Activated naive CD8-positive, alpha-beta T cell treated with anti-CD3 and anti-CD28 coated beads for 36 hours (primary cell): Measurements from ENCODE around the gene SLC9A9. TPM values are rescaled to one million over a fixed set of nuclear protein-coding genes. Genes with fewer than 3 reads are reported as not detected.

ENCODE experiments used
- DNase-seq: peaks from one replicate; pipeline ENCODE4 v3.0.0; 2021
- H3K27ac Mint-ChIP-seq: one replicate; pipeline ENCODE4 v1.8.0; 2022; ENCODE audit warnings: mild to moderate bottlenecking, moderate library complexity, mixed read lengths
- H3K27me3 Mint-ChIP-seq: one replicate; pipeline ENCODE4 v1.8.0; 2022; ENCODE audit warnings: mild to moderate bottlenecking, mixed read lengths
- H3K36me3 Mint-ChIP-seq: one replicate; pipeline ENCODE4 v1.8.0; 2021; ENCODE audit warnings: mild to moderate bottlenecking, mixed read lengths
- H3K4me1 Mint-ChIP-seq: one replicate; pipeline ENCODE4 v1.8.0; 2021; ENCODE audit warnings: mixed read lengths
- H3K4me3 Mint-ChIP-seq: one replicate; pipeline ENCODE4 v1.8.0; 2022; ENCODE audit warnings: mild to moderate bottlenecking, moderate library complexity, mixed read lengths
- H3K9me3 Mint-ChIP-seq: one replicate; pipeline ENCODE4 v1.8.0; 2022; ENCODE audit warnings: mixed read lengths
- total RNA-seq, 2 experiments: library from RNA; stranded (reverse); gene quantifications; one replicate each; pipeline ENCODE4 v1.2.3, GENCODE V29; 2021

SLC9A9 gene
- total RNA-seq, 2 experiments from 2014 or later: 2.1 to 2.3 TPM

- Mint-ChIP-seq H3K4me1 (peaks cover 11% of the 10 kb centered on the region), H3K27ac (no peak overlapping the region), H3K36me3 (no peaks in the 10 kb centered on the region), H3K9me3 (no peaks in the 10 kb centered on the region), H3K27me3 (no peaks in the 10 kb centered on the region), H3K4me3 (no peak overlapping the region)
- DNase-seq: no peak
These were observed 493.9 kb downstream of the SLC9A9 start for GRCh38 chr3:143354342-143354741.

DNA sequence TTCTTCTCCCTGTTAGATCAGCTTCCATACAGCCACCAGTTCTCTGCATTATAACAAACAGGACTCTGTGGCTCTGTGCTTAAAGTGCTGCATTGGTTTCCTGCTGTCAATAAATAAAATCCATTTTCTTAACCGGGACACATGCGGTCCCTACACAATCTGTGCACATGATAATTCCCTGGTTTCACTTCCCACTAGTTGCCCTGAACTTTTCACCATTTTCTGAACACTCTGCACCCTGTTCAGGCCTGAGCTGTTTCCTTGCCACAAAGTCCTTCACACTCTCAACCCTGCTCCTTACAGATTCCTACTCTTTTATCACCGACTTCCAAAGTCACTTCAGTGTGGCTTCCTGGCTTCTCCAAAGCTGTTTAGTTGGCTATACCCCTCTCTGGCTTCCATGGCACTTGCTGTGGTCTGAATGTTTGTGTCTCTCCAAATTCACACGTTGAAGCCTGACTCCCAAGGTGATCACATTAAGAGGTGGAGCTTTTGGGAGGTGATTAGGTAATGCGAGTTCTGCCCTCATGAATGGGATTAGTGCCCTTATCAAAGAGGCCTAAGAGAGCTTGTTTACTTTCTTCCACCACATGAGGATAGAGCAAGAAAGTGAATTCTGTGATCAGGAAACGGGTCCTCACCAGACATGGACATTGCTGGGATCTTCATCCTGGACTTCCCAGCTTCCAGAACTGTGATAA is 495.3 kb downstream of the SLC9A9 start:
- Mint-ChIP-seq H3K4me1 (peaks cover 18% of the 10 kb centered on the region), H3K27ac (no peak overlapping the region), H3K9me3 (no peaks in the 10 kb centered on the region), H3K36me3 (no peaks in the 10 kb centered on the region), H3K4me3 (no peak overlapping the region), H3K27me3 (no peaks in the 10 kb centered on the region)
- no peak for DNase-seq

DNA sequence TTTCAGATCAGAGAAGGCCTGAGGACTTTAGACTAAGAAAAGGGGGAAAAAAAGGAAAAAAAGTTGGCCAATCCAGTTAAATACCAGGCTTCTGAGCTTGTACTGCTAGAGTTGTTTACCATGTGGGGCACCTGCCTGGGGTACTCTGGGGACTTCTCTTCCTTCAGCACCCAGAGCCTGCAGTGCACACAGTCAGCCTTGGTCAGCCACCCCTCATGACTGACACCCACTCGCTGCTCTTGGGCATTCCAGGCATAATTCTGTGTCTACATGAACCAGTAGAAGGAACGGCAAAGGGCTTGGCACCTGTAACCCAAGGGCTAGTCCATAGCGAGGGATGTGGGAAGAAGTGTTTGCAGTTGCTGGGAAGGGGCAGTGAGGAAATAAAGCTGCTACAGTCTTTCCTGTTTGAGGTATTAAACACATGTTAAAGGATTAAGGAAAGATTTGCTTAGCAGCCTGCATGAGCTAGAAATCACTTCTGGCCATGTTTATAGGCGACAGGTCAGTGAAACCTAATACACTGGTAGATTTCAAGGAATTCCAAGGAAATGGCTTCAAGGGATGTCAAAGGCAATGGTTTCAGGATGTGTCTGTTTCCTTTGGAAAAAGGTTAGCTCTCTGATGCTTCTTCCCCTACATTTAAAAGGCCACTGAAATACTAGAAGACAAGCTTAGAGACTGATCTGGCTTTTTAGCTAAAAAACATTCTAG is 496.2 kb downstream of the SLC9A9 start:
- Mint-ChIP-seq H3K27ac (no peak overlapping the region), H3K4me1 (peaks cover 20% of the 10 kb centered on the region), H3K4me3 (no peak overlapping the region), H3K9me3 (no peaks in the 10 kb centered on the region), H3K36me3 (no peaks in the 10 kb centered on the region), H3K27me3 (no peaks in the 10 kb centered on the region)
- DNase-seq: no peak

- no peak for DNase-seq
- Mint-ChIP-seq H3K9me3 (no peaks in the 10 kb centered on the region), H3K4me3 (no peak overlapping the region), H3K36me3 (no peaks in the 10 kb centered on the region), H3K4me1 (peaks cover 20% of the 10 kb centered on the region), H3K27ac (no peak overlapping the region), H3K27me3 (no peaks in the 10 kb centered on the region)
These were observed 496.9 kb downstream of the SLC9A9 start for GRCh38 chr3:143351354-143351753.

GRCh38 chr3:143349455-143349854 is 498.8 kb downstream of the SLC9A9 start:
- Mint-ChIP-seq H3K4me1 (peaks cover 24% of the 10 kb centered on the region), H3K9me3 (no peaks in the 10 kb centered on the region), H3K36me3 (peaks cover 4% of the 10 kb centered on the region), H3K27me3 (no peaks in the 10 kb centered on the region), H3K27ac (no peak overlapping the region), H3K4me3 (no peak overlapping the region)
- DNase-seq: no peak

- no peaks in the 10 kb centered on the region for H3K27me3 Mint-ChIP-seq
These were observed 499.6 kb downstream of the SLC9A9 start for GRCh38 chr3:143348486-143349327.

DNA sequence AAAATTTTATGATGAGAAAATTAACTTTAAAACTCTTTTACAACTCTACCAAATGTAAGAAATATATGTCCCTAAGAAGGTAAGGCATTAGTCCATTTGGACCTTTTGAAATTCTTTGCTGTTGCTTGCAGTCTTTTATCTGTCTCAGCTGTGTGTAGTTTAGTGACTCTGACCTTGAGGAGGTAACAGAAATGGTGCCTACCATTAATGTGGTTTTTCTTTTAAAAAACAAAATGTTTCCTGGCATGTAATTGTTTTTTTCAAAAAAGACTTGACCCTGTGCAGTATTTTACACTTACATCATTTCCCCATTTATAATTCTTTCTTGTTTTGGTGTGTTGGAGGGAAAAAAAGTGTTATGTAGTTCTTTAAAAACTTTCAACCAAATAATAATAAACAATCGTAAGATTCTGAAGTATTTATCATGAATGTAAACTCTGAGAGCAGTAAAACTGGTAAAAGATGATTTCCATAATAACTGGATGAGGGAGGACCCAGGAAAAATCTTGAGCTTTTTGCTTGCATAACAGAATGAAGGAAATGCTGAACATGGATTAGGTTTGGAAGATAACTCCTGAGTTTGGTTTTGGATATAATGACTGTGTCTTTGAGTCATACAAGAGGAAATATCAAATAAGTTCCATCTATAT is 503.6 kb downstream of the SLC9A9 start:
- peaks cover 4% of the 10 kb centered on the region for H3K36me3 Mint-ChIP-seq
- no peaks in the 10 kb centered on the region for H3K9me3 Mint-ChIP-seq
- H3K4me3 Mint-ChIP-seq: no peak overlapping the region
- H3K27me3 Mint-ChIP-seq: no peaks in the 10 kb centered on the region
- no peak for DNase-seq
- peaks cover 21% of the 10 kb centered on the region for H3K4me1 Mint-ChIP-seq
- no peak overlapping the region for H3K27ac Mint-ChIP-seq

More at GRCh38 chr3:143348486-143349327, 499.6 kb downstream of the SLC9A9 start:
- Mint-ChIP-seq H3K9me3 (no peaks in the 10 kb centered on the region), H3K27ac (no peak overlapping the region), H3K36me3 (peaks cover 4% of the 10 kb centered on the region), H3K4me1 (peaks cover 24% of the 10 kb centered on the region), H3K4me3 (no peak overlapping the region)
- no peak for DNase-seq

DNA sequence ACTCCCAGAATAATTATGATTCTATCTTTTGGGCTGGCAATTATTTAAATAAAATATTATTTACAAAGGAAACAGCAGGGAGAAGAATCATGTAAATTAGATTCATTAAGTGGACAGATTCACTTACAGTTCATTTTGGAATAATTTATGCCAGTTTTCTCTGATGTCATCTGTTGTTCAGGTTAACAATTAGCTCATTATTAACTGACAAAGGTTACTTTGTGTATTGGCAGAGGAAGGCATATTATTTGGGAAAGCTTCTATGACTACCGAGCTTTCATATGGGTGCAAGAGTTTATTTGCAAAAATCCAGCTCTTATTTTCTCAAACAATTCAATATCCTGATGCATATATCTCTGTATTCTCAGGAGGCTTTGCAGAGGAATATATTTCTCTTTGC is 504.3 kb downstream of the SLC9A9 start:
- Mint-ChIP-seq H3K9me3 (no peaks in the 10 kb centered on the region), H3K36me3 (peaks cover 4% of the 10 kb centered on the region), H3K27me3 (no peaks in the 10 kb centered on the region), H3K27ac (no peak overlapping the region), H3K4me1 (peaks cover 15% of the 10 kb centered on the region), H3K4me3 (no peak overlapping the region)
- DNase-seq: no peak

DNA sequence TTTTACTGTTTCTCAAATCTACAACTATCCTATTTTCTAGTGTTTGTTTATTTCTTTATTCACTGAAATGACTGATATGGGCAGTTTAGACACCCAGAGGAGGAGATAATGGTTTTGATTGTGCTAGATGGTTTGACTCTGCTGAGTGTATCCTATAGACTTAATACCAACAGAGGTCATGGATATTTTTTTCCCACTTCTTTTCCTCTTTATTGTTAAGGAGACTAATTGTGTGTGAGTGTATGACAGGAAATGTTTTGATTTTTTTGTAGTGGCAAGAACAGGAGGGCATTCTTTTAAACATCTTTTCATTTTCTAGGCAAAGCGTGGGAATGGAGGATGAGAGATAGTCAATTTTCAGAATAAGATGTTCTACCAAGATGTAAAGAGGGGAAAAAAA is 505.2 kb downstream of the SLC9A9 start:
- Mint-ChIP-seq H3K27me3 (no peaks in the 10 kb centered on the region), H3K4me1 (peaks cover 11% of the 10 kb centered on the region), H3K4me3 (no peak overlapping the region), H3K9me3 (no peaks in the 10 kb centered on the region), H3K27ac (no peak overlapping the region), H3K36me3 (peaks cover 4% of the 10 kb centered on the region)
- DNase-seq: no peak

DNA sequence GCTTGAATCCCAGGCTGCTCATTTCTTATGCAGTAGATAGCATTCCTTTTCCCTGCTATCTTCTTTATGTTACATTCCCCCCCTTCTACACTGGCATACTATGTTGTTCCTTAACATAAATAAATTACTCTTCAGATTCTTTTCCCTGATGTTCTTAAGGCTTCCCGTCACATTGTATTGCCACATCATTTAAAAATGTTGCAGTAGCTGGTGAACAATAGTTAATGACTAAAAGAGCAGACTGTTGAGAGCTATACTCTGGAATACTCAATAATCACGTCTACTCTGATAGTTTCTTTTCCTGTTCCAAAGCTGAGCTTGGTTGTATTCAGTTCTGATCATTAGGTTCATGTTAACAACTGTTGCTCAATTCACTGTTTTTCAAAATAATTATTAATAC is 508.8 kb downstream of the SLC9A9 start:
- no peak overlapping the region for H3K27ac Mint-ChIP-seq
- H3K4me3 Mint-ChIP-seq: no peak overlapping the region
- DNase-seq: no peak
- no peaks in the 10 kb centered on the region for H3K36me3 Mint-ChIP-seq
- no peaks in the 10 kb centered on the region for H3K27me3 Mint-ChIP-seq
- peaks cover 5% of the 10 kb centered on the region for H3K4me1 Mint-ChIP-seq
- no peaks in the 10 kb centered on the region for H3K9me3 Mint-ChIP-seq

DNA sequence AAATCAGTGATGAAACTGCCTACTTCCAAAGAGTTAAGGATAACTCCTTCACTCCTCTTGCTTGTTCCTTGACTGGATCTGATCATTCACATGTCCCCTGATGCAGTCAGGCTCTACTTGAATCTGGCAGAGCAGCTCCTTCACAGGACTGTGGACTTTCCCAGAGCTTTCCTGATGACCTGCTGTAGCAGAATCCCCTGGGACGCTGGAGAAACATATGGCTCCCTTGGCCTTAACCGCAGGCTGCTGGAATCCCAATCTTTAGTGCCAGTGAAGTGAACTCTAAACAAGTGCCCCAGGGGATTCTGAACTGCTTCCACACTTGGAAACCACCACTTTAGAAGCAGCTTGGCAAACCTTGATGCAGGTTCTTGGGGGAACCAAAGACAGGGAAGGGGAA is 510.9 kb downstream of the SLC9A9 start:
- no peaks in the 10 kb centered on the region for H3K9me3 Mint-ChIP-seq
- no peaks in the 10 kb centered on the region for H3K27me3 Mint-ChIP-seq
- no peak overlapping the region for H3K27ac Mint-ChIP-seq
- no peak for DNase-seq
- no peaks in the 10 kb centered on the region for H3K4me1 Mint-ChIP-seq
- no peaks in the 10 kb centered on the region for H3K36me3 Mint-ChIP-seq
- no peak overlapping the region for H3K4me3 Mint-ChIP-seq

DNA sequence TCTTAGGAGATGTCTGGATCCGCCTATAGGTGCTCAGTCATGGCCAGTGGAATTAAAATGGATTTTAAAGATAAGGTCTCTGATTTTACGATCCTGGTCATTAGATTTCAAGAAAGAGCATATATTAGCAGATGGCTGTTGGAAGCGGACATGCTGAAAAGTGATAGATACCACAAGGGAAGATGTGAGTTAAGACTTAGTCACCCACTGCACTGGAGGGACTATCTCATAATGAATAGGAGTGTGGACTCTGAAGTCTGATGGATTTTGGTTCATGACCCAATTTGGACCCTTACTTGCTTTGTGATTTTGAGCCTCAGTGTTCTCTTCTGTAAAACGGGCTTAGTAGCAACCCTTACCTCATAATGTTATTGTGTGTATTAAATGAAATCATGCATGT is 514.0 kb downstream of the SLC9A9 start:
- H3K27me3 Mint-ChIP-seq: no peaks in the 10 kb centered on the region
- H3K27ac Mint-ChIP-seq: no peak overlapping the region
- H3K4me1 Mint-ChIP-seq: no peaks in the 10 kb centered on the region
- H3K4me3 Mint-ChIP-seq: no peak overlapping the region
- no peak for DNase-seq
- no peaks in the 10 kb centered on the region for H3K9me3 Mint-ChIP-seq
- no peaks in the 10 kb centered on the region for H3K36me3 Mint-ChIP-seq

DNA sequence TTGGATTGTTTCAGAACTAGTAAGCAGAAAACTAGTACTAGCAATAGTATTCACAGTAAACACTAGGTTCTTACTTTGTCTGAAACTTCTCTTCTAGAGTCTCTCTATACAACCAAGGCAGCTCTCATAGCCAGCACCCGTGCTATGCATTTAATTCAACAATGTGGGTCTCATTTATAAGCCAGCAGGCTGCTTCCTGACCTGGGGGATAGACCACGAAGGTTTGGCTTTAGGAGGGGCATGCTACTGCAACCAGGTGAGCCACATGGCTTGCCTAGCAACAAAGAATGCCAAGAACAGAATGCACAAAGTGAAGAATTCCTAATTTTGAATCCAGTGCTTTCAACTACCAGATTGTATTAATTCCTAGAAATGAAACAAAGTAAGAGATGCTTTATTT is 514.9 kb downstream of the SLC9A9 start:
- H3K9me3 Mint-ChIP-seq: no peaks in the 10 kb centered on the region
- H3K36me3 Mint-ChIP-seq: no peaks in the 10 kb centered on the region
- DNase-seq: no peak
- no peak overlapping the region for H3K27ac Mint-ChIP-seq
- no peaks in the 10 kb centered on the region for H3K27me3 Mint-ChIP-seq
- H3K4me3 Mint-ChIP-seq: no peak overlapping the region
- H3K4me1 Mint-ChIP-seq: peaks cover under 1% of the 10 kb centered on the region

DNA sequence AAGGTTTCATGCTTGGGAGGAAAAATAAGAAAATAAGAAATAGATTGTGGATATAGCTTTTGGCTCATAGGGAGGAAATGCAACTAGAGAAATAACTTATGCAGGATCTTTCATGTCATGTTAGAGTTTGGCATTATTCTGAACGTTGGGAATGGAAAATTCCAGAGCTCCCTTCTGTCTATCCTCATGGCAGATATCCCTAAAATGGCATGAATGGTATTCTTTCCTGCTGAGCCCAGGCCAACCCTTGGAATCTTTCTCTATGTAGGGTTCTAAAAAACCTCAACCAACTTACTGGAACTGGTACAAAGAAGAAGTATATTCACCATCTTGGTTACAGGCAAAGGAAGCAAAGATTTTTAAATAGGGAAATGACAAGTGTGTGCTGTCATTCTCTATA is 516.2 kb downstream of the SLC9A9 start:
- Mint-ChIP-seq H3K4me3 (no peak overlapping the region), H3K4me1 (peaks cover 6% of the 10 kb centered on the region), H3K27me3 (no peaks in the 10 kb centered on the region), H3K36me3 (no peaks in the 10 kb centered on the region), H3K9me3 (no peaks in the 10 kb centered on the region), H3K27ac (no peak overlapping the region)
- DNase-seq: no peak

GRCh38 chr3:143331350-143331749 is 516.9 kb downstream of the SLC9A9 start:
- Mint-ChIP-seq H3K36me3 (no peaks in the 10 kb centered on the region), H3K9me3 (no peaks in the 10 kb centered on the region)
- no peak for DNase-seq

More at GRCh38 chr3:143331350-143331749, 516.9 kb downstream of the SLC9A9 start:
- Mint-ChIP-seq H3K27me3 (no peaks in the 10 kb centered on the region), H3K4me3 (no peak overlapping the region), H3K27ac (no peak overlapping the region), H3K4me1 (peaks cover 11% of the 10 kb centered on the region)
